Fibroblast of mammary gland (primary cell): ENCODE measurements around the gene RELN.

Experiments
- DNase-seq: peaks from one replicate; pipeline ENCODE4 v3.0.0-alpha.2; 2010; ENCODE audit warnings: low read depth
- H3K4me3 ChIP-seq: 2 replicates; pipeline ENCODE4 v1.5.1; 2011; ENCODE audit warnings: low read depth, mild to moderate bottlenecking, low read length, moderate library complexity; ENCODE audit not compliant: control insufficient read depth
- TF ChIP-seq, protein P1 (sequence below): conservative IDR thresholded peaks from 2 replicates; pipeline ENCODE4 v1.5.1; 2011; ENCODE audit warnings: low read depth, low read length, inconsistent platforms; ENCODE audit not compliant: control insufficient read depth, insufficient read depth

RELN gene

GRCh38 chr7:104010052-104010909 lies 20.8 kb upstream of the RELN start:
- H3K4me3 ChIP-seq = no peak overlapping the region
- TF ChIP-seq, protein P1, sequence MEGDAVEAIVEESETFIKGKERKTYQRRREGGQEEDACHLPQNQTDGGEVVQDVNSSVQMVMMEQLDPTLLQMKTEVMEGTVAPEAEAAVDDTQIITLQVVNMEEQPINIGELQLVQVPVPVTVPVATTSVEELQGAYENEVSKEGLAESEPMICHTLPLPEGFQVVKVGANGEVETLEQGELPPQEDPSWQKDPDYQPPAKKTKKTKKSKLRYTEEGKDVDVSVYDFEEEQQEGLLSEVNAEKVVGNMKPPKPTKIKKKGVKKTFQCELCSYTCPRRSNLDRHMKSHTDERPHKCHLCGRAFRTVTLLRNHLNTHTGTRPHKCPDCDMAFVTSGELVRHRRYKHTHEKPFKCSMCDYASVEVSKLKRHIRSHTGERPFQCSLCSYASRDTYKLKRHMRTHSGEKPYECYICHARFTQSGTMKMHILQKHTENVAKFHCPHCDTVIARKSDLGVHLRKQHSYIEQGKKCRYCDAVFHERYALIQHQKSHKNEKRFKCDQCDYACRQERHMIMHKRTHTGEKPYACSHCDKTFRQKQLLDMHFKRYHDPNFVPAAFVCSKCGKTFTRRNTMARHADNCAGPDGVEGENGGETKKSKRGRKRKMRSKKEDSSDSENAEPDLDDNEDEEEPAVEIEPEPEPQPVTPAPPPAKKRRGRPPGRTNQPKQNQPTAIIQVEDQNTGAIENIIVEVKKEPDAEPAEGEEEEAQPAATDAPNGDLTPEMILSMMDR = no peak
- no peak for DNase-seq

GRCh38 chr7:104008107-104008506 lies 18.6 kb upstream of the RELN start:
- no peak overlapping the region for H3K4me3 ChIP-seq
- TF ChIP-seq, protein P1 = no peak
- no peak for DNase-seq

- TF ChIP-seq, protein P1 = no peak
- no peak overlapping the region for H3K4me3 ChIP-seq
Observed at GRCh38 chr7:104007614-104008013, 18.2 kb upstream of the RELN start.

GRCh38 chr7:104005197-104005596 lies 15.7 kb upstream of the RELN start:
- no peak overlapping the region for H3K4me3 ChIP-seq
- TF ChIP-seq, protein P1 = no peak
- DNase-seq = peak; percentile 24

More at GRCh38 chr7:104007614-104008013, 18.2 kb upstream of the RELN start:
- no peak for DNase-seq

GRCh38 chr7:103996639-103997038 lies 7.2 kb upstream of the RELN start:
- TF ChIP-seq, protein P1 = no peak

GRCh38 chr7:103996017-103996551 lies 6.6 kb upstream of the RELN start:
- H3K4me3 ChIP-seq = no peak overlapping the region
- TF ChIP-seq, protein P1 = no peak
- no peak for DNase-seq

More at GRCh38 chr7:103996639-103997038, 7.2 kb upstream of the RELN start:
- DNase-seq = no peak
- H3K4me3 ChIP-seq = no peak overlapping the region

GRCh38 chr7:103995554-103995953 lies 6.1 kb upstream of the RELN start:
- DNase-seq = no peak
- no peak overlapping the region for H3K4me3 ChIP-seq
- TF ChIP-seq, protein P1 = no peak
